ENCODE data around the gene KIRREL2.
"Not testable (repeated sequence)": the region's sequence is repeated elsewhere in the genome, so short reads cannot be mapped to it uniquely, and the experiment has no call there.

KIRREL2 gene

DNA sequence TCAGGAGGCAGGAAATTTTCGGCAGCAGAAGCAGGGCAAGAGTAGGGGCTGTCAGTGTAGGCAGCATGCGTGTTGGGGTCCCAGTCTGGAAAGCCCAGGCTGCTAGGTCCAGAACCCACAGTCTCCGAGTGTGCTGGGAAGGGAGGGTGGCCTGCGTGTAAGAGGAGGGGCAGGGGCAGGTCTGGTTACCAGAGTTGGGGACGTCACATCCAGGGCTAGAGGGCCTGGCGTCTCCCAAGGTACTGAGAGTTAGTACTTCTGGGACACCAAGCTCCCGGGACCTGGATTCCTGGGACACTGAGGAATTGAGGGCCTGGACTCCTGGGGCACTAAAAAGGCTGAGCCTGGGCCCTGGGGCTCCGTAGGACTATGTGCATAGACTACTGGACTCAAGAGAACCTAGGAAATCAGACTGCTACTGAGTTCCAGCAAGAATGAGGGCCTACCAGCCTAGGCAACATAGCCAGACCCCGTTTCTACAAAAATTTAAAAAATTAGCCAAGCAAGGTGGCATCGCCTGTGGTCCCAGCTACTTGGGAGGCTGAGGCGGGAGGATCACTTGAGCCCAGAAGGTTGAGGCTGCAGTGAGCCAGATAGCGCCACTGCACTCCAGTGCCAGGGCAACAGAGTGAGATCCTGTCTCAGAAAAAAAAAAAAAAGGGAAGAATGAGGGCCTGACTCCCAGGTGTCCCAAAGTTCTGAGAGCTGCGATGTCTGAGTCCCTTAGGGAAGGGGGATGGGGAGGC lies 41.2 kb downstream of the KIRREL2 start:
- DNase-seq (ENCODE audit: low read depth in 3 of 3): no peak

GRCh38 chr19:35898499-35898809 lies 41.7 kb downstream of the KIRREL2 start:
- no peak for DNase-seq (ENCODE audit: low read depth in 3 of 3)

DNA sequence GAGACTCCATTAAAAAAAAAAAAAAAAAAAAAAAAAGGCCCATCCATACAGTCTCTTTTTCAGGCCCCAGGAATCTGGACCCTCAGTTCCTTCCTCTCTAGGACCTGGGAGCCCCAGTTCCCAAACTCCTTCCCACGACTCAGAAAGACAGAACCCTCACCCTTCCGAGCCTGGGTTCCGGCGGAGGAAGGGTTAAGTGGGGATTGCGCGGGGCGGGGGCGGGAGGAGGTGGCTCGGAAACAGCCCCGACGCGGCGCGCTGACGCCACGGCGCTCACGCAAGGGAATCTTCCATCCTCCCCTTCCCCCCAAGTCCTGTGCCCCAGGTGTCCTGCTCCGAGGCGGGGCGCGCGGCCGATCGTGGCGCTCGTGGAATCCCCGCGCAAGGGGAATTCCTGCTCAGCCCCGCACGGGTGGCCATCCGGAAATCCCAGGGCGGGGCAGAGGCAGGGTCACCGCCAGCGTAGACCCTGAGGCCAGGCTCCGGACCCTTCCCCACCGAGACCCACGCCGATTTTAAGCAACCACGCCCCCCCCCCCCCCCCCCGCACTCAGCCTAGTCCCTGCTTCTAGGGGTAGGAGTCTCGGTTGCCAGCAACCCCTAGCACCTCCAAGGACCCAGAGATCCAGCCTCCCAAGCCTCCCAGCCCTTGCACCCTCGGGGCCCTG lies 43.0 kb downstream of the KIRREL2 start:
- peak; percentile 71 to 82 (median 79) for DNase-seq (ENCODE audit: low read depth in 3 of 3)

- no peak for DNase-seq (ENCODE audit: low read depth in 3 of 3)
Observed at GRCh38 chr19:35901055-35901644, 44.4 kb downstream of the KIRREL2 start.

DNA sequence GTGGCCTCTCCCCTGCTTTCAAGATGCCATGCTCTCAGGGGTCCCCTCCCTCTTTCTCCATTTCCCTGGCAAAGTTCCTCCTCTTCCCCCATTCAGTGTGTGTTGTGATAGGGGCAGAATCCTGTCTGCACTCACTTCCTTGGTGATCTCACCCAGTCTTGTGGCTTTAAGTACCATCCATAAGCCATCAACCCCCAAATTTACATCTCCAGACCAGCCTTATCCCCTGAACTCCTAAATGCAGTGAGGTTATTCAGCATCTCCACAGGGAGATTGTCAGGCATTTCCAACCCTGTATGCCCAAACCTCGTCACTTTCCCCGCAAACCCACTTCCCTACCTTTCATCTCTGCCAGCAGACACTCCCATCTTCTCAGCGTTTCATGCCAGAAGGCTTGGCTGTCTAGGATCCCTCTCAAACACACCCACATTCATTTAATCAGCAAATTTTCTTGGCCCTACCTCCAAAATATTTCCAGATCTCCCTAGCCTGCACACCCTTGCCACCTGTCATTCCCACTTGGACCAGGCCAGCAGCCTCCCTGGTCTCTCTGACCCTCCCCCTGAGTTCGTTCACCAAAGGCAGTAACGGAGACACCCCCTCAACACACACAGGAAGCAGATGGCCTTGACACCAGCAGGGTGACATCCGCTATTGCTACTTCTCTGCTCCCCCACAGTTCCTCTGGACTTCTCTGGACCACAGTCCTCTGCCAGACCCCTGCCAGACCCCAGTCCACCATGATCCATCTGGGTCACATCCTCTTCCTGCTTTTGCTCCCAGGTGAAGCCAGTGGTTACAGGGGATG lies 45.3 kb downstream of the KIRREL2 start, which contains the start of gene HCST:
TSS of gene HCST (plus strand) at position 676 of the 808 bp plus-strand sequence. CDS start at position 741, 65 bp downstream.
- peak in 1 of 3 donors; percentile 27 for DNase-seq (ENCODE audit: low read depth in 3 of 3)

- DNase-seq (ENCODE audit: low read depth in 3 of 3): no peak
Observed at GRCh38 chr19:35902870-35903475, 46.3 kb downstream of the KIRREL2 start.

GRCh38 chr19:35903550-35904179 lies 47.0 kb downstream of the KIRREL2 start:
- DNase-seq (ENCODE audit: low read depth in 3 of 3): peak; percentile 67 to 79 (median 71)

- no peak for DNase-seq (ENCODE audit: low read depth in 3 of 3)
Observed at GRCh38 chr19:35904311-35905068, 47.8 kb downstream of the KIRREL2 start.

DNA sequence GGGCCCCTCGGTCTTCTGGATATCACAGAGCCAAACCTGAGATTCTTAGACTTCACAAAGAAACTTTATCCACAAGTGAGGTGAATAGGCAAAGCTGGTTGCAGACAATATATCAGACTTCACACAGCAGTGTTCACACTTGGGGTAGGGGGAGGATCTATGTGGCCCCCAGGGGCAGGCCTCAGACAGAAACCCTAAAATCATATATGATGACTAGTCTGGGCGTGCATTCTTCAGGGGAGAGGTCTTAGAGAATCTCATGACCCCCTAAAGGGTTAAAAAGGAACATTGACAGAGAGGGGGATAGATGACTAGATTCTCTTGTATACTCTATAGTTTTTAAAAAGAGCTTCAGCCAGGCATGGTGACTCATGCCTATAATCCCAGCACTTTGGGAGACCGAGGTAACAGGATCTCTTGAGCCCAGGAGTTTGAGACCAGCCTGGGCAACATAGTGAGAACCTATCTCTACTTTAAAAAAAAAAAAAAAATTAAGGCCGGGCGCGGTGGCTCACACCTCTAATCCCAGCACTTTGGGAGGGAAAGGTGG lies 48.5 kb downstream of the KIRREL2 start:
- no peak for DNase-seq (ENCODE audit: low read depth in 3 of 3)

GRCh38 chr19:35907377-35907745 lies 50.6 kb downstream of the KIRREL2 start:
- no peak for DNase-seq (ENCODE audit: low read depth in 3 of 3)

GRCh38 chr19:35908010-35908441 lies 51.3 kb downstream of the KIRREL2 start, which contains the start of gene TYROBP:
Gene TYROBP (minus strand): TSS chr19:35908295. CDS start chr19:35908228, 67 bp downstream.
- DNase-seq (ENCODE audit: low read depth in 3 of 3): no peak

- no peak for DNase-seq (ENCODE audit: low read depth in 3 of 3)
Observed at GRCh38 chr19:35908973-35909683, 52.4 kb downstream of the KIRREL2 start.

GRCh38 chr19:35909684-35910035 lies 52.9 kb downstream of the KIRREL2 start:
- no peak for DNase-seq (ENCODE audit: low read depth in 3 of 3)

GRCh38 chr19:35910355-35910754 lies 53.6 kb downstream of the KIRREL2 start:
- not testable (repeated sequence) for DNase-seq (ENCODE audit: low read depth in 3 of 3)

DNA sequence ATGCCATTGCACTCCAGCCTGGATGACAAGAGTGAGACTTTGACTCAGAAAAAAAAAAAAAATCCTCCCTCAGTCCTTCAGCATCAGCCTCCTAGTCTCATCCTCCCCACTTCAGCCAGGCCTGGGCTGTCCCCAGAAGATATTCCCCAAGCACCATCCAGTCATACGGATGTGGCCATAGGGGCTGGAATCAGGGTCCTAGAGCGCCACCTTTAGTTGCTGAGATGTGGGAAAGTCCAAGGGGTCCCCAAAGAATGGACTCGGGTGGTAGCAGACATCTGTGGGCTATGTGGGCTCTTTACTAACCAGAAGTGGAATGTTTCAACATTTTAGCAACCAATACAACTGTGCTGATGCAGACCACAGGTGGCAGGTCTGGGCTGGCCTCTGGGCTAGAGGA lies 54.5 kb downstream of the KIRREL2 start:
- no peak for DNase-seq (ENCODE audit: low read depth in 3 of 3)

- DNase-seq (ENCODE audit: low read depth in 3 of 3): no peak
Observed at GRCh38 chr19:35911790-35912189, 55.1 kb downstream of the KIRREL2 start.

DNA sequence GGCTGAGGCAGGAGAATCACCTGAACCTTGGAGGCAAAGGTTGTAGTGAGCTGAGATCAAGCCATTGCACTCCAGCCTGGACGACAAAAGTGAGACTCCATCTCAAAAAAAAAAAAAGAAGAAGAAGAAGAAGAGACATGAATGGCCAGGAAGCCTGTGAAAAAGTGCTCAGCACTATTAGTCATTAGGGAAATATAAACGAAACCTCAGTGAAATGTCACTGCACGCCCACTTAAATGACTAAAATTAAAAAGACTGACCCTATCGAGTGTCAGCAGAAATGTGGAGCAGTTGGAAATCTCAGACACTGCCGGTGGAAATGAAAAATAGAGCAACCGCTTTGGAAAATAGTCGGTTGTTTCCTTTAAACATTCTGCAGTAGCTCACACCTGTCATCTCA lies 56.9 kb downstream of the KIRREL2 start:
- DNase-seq (ENCODE audit: low read depth in 3 of 3): no peak

GRCh38 chr19:35915443-35915842 lies 58.7 kb downstream of the KIRREL2 start:
- DNase-seq (ENCODE audit: low read depth in 3 of 3): no peak
